KG1 (cell line): ENCODE results near the gene TEX12.
"Not testable (repeated sequence)": the region's sequence is repeated elsewhere in the genome, so short reads cannot be mapped to it uniquely, and the experiment has no call there.

Experiments
- DNase-seq: peaks from one replicate; lab custom pipeline; 2025; lab: John Stamatoyannopoulos, UW

Gene TEX12, protein sequence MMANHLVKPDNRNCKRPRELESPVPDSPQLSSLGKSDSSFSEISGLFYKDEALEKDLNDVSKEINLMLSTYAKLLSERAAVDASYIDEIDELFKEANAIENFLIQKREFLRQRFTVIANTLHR

DNA sequence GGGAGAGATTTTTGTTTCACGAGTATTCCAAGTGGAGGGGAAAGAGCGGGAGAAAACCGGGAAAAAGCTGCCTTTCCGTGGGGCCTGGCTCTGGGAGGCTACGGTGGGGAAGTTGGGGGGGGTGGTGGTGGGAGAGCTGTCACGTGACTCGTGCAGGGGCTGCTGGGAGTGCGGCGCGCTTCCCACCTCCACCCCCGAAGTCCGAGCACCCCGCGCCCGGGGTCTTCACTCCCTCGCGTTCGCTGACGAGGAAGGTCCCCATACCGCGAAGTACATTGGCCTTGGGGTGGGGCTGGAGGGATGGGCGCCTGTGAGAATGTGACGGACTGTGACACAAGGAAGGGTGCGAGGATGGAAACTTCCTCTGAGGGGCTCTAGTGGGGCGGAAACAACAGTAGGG, at the start of gene TEX12:
TEX12 (plus strand) TSS at position 228 of the 400 bp plus-strand sequence. CDS start 1,897 bp downstream, outside the sequence.
- no peak for DNase-seq

DNA sequence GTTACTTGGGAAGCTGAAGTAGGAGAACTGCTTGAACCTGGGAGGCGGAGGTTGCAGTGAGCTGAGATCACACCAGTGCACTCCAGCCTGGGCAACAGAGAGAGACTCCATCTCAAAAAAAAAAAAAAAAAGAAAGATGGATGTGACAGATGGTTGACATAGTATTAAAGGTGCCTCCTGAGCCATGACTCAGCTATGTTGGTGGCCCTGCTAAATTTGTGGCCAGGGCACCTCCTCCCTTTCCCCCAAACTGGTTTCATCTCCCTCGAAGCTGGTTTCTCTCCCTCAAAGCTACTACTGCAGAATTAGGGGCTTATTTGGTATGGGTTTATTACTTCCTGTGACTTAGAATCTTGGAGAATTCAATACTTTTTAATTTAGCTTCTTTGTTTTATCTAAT, 49.0 kb upstream of the TEX12 start:
- DNase-seq, result no peak

DNA sequence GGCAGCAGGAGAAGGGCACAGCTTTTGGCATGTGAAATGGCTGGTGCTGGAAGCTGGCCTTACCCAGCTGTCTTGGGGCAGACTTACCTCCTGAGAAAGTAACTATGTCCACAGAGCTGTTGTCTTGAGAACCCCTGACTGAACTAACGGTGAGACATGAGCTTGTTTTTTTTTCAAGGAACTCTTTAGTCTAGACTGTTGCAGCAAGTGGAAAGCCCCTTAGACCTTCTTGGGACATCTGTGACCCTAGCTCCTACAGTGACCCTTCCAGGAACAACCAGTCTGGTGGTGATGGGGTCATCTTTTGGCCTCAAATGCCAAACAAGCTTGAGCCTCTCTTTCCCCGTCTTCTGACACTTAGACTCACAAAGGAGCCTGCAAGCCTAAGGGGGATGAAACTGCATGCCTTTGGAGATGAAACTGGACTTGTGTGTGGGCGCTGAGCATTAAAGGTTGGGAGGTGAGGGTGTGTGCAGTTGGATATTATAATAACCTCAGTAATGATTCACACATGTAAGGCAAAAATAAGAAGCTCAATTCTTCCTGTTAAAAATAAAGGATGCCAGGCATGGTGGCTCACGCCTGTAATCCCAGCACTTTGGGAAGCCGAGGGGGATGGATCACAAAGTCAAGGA, 45.1 kb upstream of the TEX12 start:
- DNase-seq, result no peak

DNA sequence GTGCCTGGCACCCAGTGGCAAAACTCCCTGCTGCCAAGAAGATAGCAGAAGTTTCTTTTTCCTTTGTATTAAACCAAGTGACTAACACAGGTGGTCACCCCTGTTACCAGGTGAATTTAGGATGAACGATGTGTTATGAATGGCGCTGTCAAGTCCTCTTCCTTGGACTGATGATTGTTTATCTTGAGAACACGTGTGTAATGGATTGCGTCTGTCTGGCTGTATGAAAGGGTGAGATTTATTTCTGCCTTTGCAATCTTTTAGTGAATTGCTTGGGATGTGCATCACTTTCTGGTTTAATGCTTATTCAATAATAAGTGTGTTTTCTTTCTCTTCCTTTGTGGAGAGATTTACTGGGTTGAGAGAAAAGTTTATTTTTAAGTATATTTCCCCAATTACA, 44.0 kb upstream of the TEX12 start:
- no peak for DNase-seq

DNA sequence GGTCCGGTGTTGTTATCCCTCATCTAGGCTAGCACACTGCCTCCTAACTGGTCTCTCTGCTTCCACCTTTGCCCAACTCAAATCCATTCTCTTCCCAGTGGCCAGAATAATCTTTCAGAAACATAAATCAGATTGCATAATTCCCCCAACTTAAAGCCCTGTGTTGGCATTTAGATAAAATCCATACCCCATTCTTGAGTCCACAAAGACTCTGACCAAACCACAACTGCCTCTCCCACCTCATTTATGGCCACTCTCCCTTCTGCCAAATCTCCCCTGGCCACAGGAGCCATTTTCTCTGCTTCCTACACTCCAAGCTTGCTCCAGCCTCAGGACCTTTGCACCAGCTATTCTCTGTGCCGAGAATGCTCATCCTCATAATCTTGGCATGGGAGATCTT, 40.1 kb upstream of the TEX12 start:
- no peak for DNase-seq

DNA sequence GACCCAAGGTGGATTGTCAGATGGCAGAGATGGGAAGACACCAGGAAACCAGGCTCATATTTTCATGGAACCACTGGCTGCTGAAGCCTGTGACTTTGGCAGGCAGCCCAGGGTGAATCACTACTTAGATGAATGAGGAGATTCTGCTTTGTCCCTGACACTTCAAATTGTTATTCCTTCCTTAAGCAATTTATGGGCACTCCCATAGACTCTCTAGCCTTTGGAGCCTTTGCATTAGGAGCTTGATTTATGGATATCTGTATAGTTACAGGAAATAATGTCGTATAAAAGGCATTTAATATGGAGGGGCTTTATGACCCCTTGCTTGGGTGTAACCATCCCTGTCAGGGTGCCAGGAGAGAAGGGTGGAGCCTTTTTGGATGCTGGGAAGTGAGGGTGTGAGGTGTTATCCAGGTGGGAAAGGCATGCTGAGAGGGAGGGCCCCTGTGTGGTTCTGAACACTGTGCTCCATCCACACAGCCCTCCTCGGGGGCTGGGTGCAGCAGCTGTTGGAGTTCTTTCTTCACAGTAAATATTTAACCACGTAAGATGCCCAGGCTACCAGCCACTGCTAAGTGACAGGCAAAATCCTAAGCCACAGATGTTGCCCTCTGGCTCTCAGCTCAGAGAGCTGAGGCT, 38.6 kb upstream of the TEX12 start:
- DNase-seq, result no peak

DNA sequence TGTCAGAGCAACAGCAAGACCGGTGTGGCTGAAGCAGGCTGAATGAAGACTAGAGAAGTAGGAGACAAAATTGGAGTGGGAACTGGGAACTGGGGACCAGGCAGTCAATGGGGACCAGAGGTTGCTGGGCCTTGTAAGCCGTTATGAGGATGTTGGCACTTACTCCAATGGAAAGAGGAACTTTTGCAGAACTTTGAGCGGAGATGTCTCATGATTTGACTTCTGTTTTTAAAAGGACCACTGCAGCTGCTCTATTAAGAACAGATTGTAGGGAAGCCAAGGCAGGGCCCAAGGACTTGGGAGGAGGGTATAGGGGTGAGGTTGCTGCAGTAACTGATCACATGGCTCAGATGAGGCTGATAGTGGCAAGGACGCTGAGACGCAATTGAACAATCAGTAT, 37.5 kb upstream of the TEX12 start:
- no peak for DNase-seq

DNA sequence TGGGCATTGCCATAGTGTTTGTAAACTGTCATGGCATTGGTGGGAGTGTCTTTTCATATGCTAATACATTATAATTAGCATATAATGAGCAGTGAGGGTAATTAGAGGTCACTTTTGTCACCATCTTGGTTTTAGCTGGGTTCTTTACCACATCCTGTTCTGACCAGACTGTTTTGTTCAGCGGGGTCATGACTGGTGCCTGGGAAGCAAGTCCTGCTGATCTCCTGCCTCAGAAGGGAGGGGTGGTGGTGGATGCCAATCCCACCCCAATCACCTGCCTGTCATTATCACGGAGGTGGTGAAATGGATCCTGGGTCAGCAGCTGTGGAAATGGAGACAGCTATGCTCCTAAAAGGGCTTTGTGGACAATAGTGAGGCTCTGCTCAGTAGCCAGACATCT, 34.4 kb upstream of the TEX12 start:
- peak; percentile 19 for DNase-seq

DNA sequence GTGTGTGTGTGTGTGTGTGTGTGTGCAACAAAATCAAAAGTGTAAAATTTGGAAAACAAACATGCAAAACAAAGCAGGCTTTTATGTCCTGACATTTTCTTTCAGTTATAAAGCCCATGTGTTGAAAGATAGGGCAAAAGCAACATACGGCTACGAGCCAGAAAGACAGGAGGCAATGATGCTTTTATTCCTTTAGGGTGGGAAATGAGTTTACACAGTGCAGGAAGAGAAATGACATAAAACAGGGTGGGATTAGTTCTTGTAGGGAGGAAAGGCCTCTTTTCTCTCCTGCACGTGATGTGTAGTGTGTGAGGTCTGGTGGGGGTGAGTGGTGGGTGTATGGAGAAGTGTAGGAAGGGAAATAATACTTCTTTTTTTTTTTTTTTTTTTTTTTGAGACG, 32.7 kb upstream of the TEX12 start:
- DNase-seq, result no peak

DNA sequence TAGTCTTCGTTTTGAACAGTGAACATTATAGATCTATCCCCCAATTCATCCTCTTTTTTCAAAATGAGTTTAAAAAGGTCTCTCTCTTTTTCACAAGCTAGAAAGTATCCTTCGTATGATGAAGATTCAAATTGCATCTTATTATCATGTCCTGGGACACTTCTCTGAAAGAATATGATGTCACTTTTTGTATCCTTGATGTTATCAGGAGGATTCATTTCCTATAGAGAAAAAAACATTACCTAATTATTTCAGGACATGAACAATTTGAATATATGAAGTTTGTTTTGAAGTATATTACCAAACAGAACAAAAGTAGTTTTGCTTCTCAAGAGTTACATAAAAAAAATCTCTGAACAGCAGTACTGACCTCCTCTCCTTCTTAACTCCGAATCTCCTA, 23.6 kb upstream of the TEX12 start:
- no peak for DNase-seq

DNA sequence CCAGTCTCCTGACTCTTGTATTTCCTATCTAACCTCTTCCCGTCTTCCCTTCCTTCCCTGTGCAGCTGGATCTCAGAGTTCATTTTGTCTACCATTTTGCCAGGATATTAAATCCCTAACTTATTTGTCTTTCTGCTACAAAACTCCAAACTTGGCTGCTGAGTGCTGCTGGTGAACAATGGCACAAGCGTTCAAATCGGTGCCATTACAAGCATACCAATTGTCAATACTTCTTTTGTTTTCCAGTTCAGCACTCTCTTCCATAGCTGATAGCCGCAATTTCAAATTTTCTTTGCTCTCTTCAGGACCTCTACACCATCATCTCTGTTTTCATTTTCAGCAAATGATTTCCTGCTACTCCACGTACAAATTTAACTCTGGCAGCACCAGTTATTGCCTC, 16.7 kb upstream of the TEX12 start:
- no peak for DNase-seq

DNA sequence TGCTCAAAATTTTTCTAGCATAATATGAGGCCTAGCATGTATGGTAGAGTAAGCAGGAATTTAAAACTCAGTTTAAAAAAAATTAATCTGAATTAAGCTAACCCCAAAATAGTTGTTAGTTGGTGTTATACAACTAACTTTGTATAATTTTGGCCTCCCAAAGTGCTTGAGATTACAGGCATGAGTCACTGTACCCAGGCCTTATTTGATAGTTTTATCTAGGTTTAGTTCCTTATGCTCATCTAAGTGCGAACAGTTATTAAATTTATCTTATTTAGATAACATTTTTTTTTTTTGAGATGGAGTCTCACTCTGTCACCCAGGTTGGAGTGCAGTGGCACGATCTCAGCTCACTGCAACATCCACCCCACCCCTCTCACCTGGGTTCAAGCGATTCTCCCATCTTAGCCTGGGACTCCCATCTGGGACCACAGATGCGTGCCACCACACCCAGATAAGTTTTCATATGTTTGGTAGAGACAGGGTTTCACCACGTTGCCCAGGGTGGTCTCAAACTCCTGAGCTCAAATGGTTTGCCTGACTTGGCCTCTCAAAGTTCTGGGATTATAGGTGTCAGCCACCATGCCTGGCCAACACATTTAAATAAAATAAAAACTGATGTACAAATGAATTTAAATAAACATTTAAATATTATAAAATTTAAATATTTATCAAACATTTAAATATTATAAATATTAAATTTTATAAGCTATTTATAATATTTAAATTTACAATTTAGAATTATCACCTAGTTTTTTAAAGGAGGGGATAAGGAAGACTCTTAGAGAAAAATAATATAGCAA, 10.8 kb upstream of the TEX12 start:
- DNase-seq, result no peak

DNA sequence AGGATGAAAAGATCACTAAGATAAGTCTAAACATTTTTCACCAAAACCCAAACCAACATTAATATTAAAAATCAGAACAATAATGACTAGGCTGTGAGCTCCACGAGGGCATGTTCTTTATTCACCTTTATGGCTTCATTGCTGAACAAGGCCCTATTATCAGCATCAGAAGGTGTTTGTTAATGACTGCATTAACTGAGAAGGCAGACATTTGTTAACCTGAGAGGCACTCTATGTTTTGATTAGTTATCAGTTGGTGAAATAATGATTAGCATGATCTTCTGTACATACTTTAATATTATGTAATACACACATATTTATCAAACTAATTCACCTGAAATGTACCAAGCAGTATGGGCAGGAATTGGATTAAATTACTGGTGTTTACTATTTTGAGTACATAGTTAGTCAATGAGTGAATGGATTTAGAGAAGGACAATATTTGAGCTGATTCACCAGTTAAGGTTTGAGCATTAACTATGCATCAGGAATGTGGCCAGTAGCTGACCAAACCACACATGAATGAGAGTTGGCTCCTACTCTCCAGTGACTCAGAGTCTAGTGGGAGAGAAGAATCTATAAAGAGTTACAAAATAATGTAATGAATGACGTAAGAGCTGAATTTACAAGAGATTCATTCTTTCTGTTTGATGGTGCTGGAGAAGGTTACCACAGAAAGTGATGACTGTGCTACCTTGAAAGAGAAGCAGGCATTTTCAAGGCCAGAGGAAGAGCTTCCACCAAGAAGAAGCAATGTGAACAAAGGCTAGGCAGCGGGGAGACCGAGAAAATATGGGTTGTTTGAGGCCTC, 10.0 kb upstream of the TEX12 start:
- no peak for DNase-seq

DNA sequence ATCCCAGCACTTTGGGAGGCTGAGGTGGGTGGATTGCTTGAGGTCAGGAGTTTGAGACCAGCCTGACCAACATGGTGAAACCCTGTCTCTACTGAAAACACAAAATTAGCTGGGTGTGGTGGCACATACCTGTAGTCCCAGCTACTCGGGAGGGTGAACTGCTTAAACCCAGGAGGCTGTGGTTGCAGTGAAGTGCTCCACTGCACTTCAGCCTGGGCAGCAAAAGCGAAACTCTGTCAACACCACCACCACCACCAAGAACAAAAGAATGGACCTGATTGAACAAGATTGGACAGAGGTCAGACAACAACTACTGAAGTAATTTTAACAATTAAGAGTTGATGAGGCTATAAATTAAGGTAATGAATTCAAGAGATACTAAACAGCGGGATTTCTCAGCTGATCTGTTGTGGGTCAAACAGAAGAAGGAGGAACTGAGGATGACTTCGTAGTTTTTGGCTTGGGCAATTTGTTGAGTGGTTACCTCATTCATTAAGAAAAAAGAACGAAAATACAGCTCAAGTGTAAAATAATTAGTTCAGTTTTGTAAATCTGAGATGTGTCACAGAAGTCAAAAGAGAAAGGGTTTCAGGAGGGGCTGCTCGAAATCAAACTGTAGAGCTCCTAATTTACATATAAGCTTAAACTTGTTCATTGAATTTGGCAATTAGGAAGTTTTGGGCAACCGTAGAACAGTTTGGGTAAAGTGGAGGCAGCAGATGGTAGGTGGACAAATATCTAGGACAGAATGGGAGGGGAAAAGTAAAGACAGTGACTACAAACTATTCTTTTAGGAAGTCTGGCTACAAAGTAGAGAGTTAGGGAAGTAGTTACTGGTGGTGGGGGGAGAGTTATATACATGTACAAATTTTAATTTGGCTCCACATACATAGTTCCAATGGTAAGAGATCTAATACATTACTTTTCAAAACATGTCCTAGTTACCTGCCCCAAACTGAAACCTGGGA, 7.8 kb upstream of the TEX12 start:
- no peak for DNase-seq

DNA sequence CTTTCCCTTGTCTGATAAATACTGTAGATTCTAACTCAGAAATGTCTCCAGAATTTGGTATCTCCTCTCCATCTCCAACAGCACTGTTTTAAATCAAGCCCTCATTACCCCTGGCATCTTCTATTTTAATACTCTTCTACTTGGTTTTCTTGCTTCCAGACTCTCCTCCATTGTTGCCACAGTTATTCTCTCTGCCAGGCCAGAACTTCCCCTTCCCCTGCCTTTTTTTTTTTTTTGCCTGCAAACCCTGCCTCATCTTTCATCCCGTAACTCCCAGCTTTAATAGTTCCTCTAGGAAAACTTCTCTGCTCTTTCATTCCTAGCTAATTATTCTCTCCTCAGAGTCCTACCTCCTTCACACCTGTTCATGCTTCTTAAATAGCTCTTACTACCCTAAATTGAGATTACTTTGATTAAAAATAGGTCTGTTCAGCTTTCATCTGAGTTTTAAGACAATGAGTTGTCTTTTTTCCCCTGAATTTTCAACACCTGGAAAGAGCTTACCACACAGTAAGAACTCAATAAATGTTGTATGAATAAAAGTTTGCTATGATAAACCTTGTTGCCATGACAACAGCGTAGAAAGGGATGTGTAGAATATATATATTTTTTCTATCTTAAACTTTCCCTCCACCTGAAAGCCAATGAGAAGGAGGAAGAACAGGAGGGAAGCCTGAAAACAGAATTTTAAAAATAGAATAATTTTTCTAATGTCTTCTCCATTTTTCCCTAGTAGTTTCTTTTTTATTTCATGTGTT, 6.9 kb upstream of the TEX12 start:
- no peak for DNase-seq

DNA sequence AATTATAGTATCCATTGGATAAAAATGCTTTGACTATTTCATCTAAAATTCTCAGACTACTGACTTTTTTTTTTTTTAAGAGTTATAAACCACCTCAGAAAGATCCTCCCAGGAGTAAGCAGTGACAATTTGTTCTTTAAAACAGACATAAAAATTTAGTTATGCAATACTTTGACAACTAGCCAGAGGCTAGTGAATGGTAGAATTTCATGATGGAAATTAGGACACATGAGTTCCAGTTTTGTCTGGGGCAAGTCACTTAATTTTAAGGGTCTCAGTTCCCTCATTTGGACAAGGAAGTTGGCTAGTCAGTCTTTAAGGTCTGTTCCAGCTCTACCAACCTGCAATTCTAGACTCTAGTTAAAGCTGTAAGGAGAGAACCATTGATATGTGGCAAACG, 6.2 kb upstream of the TEX12 start:
- DNase-seq, result no peak

DNA sequence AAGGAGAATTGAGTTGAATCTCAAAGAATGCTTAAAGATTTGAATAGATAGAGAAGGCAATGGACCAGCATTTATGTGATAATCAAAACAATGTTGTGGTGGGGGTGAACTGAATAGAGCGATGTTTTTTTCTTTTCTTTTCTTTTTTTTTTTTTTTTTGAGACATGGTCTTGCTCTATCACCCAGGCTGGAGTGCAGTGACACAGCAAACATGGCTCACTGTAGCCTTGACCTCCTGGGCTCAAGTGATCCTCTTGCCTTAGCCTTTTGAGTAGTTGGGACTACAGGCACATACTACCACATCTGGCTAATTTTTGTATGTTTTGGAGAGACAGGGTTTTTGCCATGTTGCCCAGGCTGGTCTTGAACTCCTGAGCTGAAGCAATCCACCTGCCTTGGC, 5.0 kb upstream of the TEX12 start:
- DNase-seq, result not testable (repeated sequence)

DNA sequence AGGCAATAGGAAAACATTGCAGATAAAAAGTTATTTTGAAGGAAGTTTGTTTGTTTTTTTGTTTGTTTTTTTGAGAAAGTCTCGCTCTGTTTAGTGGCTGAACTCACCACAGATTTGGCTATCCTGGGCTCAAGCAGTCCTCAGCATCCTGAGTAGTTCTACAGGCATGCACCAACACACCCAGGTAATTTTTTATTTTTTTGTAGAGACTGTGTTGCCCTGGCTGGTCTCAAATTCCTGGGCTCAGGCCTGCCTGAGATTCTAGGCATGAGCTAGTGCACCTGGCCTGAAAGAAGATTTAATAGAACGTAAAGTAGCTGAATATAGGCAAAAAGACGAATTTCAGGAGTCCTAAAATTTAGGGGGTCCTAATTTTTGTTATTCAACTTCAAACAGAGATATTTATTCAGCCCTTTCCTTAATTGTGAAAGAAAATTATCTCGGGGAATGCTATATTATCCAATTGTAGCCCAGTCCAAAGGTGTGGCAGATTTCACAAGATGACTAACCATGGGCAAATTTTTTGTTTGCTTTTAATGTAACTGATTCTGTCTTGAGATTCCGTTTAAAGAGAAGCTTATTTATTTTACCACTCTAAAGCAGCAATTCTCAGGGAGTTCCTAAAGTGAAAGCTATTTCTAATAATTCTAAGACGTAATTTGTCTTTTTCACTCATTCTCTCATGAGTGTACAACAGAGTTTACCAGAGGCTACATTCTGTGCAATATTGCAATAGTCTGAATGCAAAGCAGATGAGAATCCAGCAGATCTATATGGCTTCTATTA, 4.2 kb upstream of the TEX12 start:
- no peak for DNase-seq
